T-helper 1 cell (primary cell): Measurements from ENCODE around the gene EPHB1.

ENCODE experiments used
- DNase-seq, 5 donors: peaks; one replicate each; pipeline ENCODE4 v3.0.0-alpha.2; 2012 to 2020

EPHB1 gene

GRCh38 chr3:135137296-135137695 is 342.2 kb downstream of the EPHB1 start:
- no peak for DNase-seq

- DNase-seq, result no peak
These were observed 343.7 kb downstream of the EPHB1 start for GRCh38 chr3:135138776-135139175.

GRCh38 chr3:135140591-135140990 is 345.5 kb downstream of the EPHB1 start:
- DNase-seq, result no peak

- no peak for DNase-seq
These were observed 346.1 kb downstream of the EPHB1 start for GRCh38 chr3:135141160-135141559.

- no peak for DNase-seq
These were observed 346.6 kb downstream of the EPHB1 start for GRCh38 chr3:135141672-135142071.

GRCh38 chr3:135142530-135142929 is 347.5 kb downstream of the EPHB1 start:
- no peak for DNase-seq

GRCh38 chr3:135143474-135143873 is 348.4 kb downstream of the EPHB1 start:
- DNase-seq, result no peak

GRCh38 chr3:135145581-135145980 is 350.5 kb downstream of the EPHB1 start:
- DNase-seq, result no peak

GRCh38 chr3:135147657-135148056 is 352.6 kb downstream of the EPHB1 start:
- DNase-seq, result no peak

GRCh38 chr3:135148398-135149020 is 353.4 kb downstream of the EPHB1 start:
- no peak for DNase-seq

- no peak for DNase-seq
These were observed 354.9 kb downstream of the EPHB1 start for GRCh38 chr3:135149707-135150681.

- DNase-seq, result no peak
These were observed 359.1 kb downstream of the EPHB1 start for GRCh38 chr3:135154186-135154585.

- no peak for DNase-seq
These were observed 360.2 kb downstream of the EPHB1 start for GRCh38 chr3:135155228-135155627.

GRCh38 chr3:135155791-135156190 is 360.7 kb downstream of the EPHB1 start:
- DNase-seq, result no peak

- no peak for DNase-seq
These were observed 362.1 kb downstream of the EPHB1 start for GRCh38 chr3:135157045-135157740.

- DNase-seq, result no peak
These were observed 363.5 kb downstream of the EPHB1 start for GRCh38 chr3:135158520-135158919.

GRCh38 chr3:135159681-135160247 is 364.7 kb downstream of the EPHB1 start:
- DNase-seq, result no peak

GRCh38 chr3:135161425-135161824 is 366.4 kb downstream of the EPHB1 start:
- DNase-seq, result no peak

- no peak for DNase-seq
These were observed 368.6 kb downstream of the EPHB1 start for GRCh38 chr3:135163701-135164100.

- no peak for DNase-seq
These were observed 370.2 kb downstream of the EPHB1 start for GRCh38 chr3:135165260-135165659.

- DNase-seq, result no peak
These were observed 371.3 kb downstream of the EPHB1 start for GRCh38 chr3:135166266-135166825.

- no peak for DNase-seq
These were observed 373.8 kb downstream of the EPHB1 start for GRCh38 chr3:135168822-135169221.

- no peak for DNase-seq
These were observed 374.6 kb downstream of the EPHB1 start for GRCh38 chr3:135169651-135170050.
